ENCODE results near the gene CFAP299. TPM values are rescaled to one million over a fixed set of nuclear protein-coding genes. Genes with fewer than 3 reads are reported as not detected.

The CFAP299 gene
- total and polyA plus RNA-seq, 9 of the 15 experiments (the other 6 are each of a cell fraction or from before 2014, with no cell fraction given) = 0.09 to 3.0 (median 0.76) TPM

DNA sequence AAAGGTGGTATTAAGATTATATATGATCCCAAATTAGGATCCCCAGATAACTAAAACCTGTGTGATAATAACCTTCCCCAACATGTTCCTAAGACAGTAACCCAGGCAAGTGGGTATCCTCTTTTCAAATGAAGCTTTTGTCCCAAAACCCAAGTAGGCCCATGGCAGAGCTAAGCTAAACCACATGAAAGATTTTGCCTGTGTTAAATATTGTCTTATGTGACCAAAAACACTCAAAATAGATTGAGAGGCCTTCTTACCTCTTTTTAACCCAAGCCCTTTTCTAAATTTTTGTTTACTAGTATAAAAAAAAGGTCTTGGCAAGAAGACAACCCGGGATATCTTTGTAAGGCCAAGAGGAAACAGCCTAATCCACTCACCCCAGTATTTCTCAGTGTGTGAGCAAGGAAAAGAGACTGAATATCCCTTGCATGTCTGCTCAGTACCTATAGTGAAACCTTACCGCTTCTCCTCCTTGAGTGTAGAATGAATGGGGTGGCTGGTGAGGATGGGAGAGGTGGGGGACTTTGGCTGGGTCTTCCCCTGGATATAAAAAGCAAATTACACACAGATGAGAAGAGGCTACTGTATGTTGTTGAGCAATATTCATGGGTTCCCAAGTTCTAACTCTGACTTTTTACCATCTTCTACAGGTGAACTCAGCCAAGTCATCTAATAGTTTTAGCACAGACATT lies 506.2 kb downstream of the CFAP299 start:
- CTCF ChIA-PET (ENCODE audit: low intra/inter-chr PET ratio) = no interaction called here
- H2AFZ ChIP-seq (ENCODE audit: low read depth, low read length) = no peak overlapping the region

More for the DNA sequence above, 506.2 kb downstream of the CFAP299 start:
- no peak overlapping the region for H3K9ac ChIP-seq (ENCODE audit: insufficient read depth in 1 of 2, low read depth in 2 of 2, low read length in 2 of 2)
- no peaks in the 10 kb centered on the region for H3K9me3 ChIP-seq (replicated peaks; ENCODE audit: control insufficient read depth, insufficient read depth, low read depth, low read length)
- intact Hi-C loops (cut with micrococcal nuclease) (no loop called here), in situ Hi-C loops (cut with MboI) (no loop called here)
- no peaks in the 10 kb centered on the region for H3K79me2 ChIP-seq (ENCODE audit: control insufficient read depth, insufficient read depth, low read length)
- H4K20me1 ChIP-seq (replicated peaks; ENCODE audit: control insufficient read depth, insufficient read depth, low read length) = no peaks in the 10 kb centered on the region
- no peak for TF ChIP-seq DNMT1 (IDR thresholded peaks at IDR 0.05)
- TF ChIP-seq, protein P1, sequence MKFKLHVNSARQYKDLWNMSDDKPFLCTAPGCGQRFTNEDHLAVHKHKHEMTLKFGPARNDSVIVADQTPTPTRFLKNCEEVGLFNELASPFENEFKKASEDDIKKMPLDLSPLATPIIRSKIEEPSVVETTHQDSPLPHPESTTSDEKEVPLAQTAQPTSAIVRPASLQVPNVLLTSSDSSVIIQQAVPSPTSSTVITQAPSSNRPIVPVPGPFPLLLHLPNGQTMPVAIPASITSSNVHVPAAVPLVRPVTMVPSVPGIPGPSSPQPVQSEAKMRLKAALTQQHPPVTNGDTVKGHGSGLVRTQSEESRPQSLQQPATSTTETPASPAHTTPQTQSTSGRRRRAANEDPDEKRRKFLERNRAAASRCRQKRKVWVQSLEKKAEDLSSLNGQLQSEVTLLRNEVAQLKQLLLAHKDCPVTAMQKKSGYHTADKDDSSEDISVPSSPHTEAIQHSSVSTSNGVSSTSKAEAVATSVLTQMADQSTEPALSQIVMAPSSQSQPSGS (CRISPR knock-in tag; IDR thresholded peaks at IDR 0.05) = no peak
- no peak for TF ChIP-seq DACH1 (IDR thresholded peaks at IDR 0.05; ENCODE audit: partially characterized antibody)
- no peak for TF ChIP-seq ZNF778 (CRISPR knock-in tag; IDR thresholded peaks at IDR 0.05)
- TF ChIP-seq MTA3 (IDR thresholded peaks at IDR 0.05; ENCODE audit: borderline replicate concordance) = no peak
- TF ChIP-seq, protein P2, sequence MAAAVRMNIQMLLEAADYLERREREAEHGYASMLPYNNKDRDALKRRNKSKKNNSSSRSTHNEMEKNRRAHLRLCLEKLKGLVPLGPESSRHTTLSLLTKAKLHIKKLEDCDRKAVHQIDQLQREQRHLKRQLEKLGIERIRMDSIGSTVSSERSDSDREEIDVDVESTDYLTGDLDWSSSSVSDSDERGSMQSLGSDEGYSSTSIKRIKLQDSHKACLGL (CRISPR knock-in tag; IDR thresholded peaks at IDR 0.05; ENCODE audit: borderline replicate concordance, poor library complexity, severe bottlenecking) = no peak
- TF ChIP-seq ZKSCAN8 (CRISPR knock-in tag; IDR thresholded peaks at IDR 0.05) = no peak
- TF ChIP-seq, protein P3, sequence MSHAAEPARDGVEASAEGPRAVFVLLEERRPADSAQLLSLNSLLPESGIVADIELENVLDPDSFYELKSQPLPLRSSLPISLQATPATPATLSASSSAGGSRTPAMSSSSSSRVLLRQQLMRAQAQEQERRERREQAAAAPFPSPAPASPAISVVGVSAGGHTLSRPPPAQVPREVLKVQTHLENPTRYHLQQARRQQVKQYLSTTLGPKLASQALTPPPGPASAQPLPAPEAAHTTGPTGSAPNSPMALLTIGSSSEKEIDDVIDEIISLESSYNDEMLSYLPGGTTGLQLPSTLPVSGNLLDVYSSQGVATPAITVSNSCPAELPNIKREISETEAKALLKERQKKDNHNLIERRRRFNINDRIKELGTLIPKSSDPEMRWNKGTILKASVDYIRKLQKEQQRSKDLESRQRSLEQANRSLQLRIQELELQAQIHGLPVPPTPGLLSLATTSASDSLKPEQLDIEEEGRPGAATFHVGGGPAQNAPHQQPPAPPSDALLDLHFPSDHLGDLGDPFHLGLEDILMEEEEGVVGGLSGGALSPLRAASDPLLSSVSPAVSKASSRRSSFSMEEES (CRISPR knock-in tag; IDR thresholded peaks at IDR 0.05) = no peak
- TF ChIP-seq PHF21A (IDR thresholded peaks at IDR 0.05; ENCODE audit: borderline replicate concordance, low read depth) = no peak
- no peak overlapping the region for H3K27ac ChIP-seq (ENCODE audit: extremely low read depth, low read depth, low read length)
- BruUV-seq (replicated peaks) = no TSS peak
- 0% methylated on average over 2 of the region's 2 CpGs for WGBS (ENCODE audit: insufficient coverage, low coverage, missing lambda C conversion rate)
- DNase-seq (ENCODE audit: extremely low read depth in 1 of 4, low spot score in 3 of 4) (no peak), FAIRE-seq (no peak), ATAC-seq (no peak)
- no peak overlapping the region for H3K4me3 ChIP-seq
- H3K4me2 ChIP-seq (ENCODE audit: insufficient read depth, low read length) = no peak overlapping the region
- POLR2A ChIA-PET = no interaction called here
- H3K4me1 ChIP-seq (replicated peaks in 1 of 2; ENCODE audit: control insufficient read depth in 2 of 2, insufficient read depth in 2 of 2, low read length in 2 of 2) = no peaks in the 10 kb centered on the region
- H3K36me3 ChIP-seq (ENCODE audit: control insufficient read depth, insufficient read depth, low read length) = no peaks in the 10 kb centered on the region
- H3K9me1 ChIP-seq (ENCODE audit: control insufficient read depth, insufficient read depth, low read length) = no peaks in the 10 kb centered on the region
- no peaks in the 10 kb centered on the region for H3K27me3 ChIP-seq (ENCODE audit: control insufficient read depth in 2 of 2, insufficient read depth in 2 of 2, low read length in 2 of 2)

All from K562 (cell line).